Choroid plexus epithelial cell (primary cell): ENCODE measurements around the gene DIP2C.

Source experiments
- DNase-seq: peaks from one replicate; pipeline ENCODE4 v3.0.0-alpha.2; 2010; ENCODE audit warnings: low read depth
- H3K4me3 ChIP-seq: 2 replicates; pipeline ENCODE4 v1.5.1; 2011; ENCODE audit warnings: low read depth, mild to moderate bottlenecking, control low read depth, low read length, moderate library complexity
- CTCF ChIP-seq: conservative IDR thresholded peaks from 2 replicates; pipeline ENCODE4 v1.5.1; 2011; ENCODE audit warnings: low read depth, mild to moderate bottlenecking, control low read depth, inconsistent platforms, low read length, moderate library complexity

The DIP2C gene

GRCh38 chr10:727162-727790 lies 37.8 kb upstream of the DIP2C start:
- TF ChIP-seq CTCF: no peak
- DNase-seq: no peak
- no peak overlapping the region for H3K4me3 ChIP-seq

- no peak for TF ChIP-seq CTCF
- H3K4me3 ChIP-seq: no peak overlapping the region
Measured at GRCh38 chr10:725786-726185, 36.3 kb upstream of the DIP2C start.

GRCh38 chr10:725302-725701 lies 35.8 kb upstream of the DIP2C start:
- no peak overlapping the region for H3K4me3 ChIP-seq
- DNase-seq: no peak
- TF ChIP-seq CTCF: no peak

More at GRCh38 chr10:725786-726185, 36.3 kb upstream of the DIP2C start:
- DNase-seq: no peak

- no peak for DNase-seq
- no peak overlapping the region for H3K4me3 ChIP-seq
- TF ChIP-seq CTCF: no peak
Measured at GRCh38 chr10:723973-724372, 34.5 kb upstream of the DIP2C start.

- no peak for DNase-seq
- TF ChIP-seq CTCF: no peak
- no peak overlapping the region for H3K4me3 ChIP-seq
Measured at GRCh38 chr10:722281-723060, 33.0 kb upstream of the DIP2C start.

- no peak for DNase-seq
- H3K4me3 ChIP-seq: no peak overlapping the region
- TF ChIP-seq CTCF: no peak
Measured at GRCh38 chr10:718143-718700, 28.8 kb upstream of the DIP2C start.

GRCh38 chr10:717458-717857 lies 28.0 kb upstream of the DIP2C start:
- DNase-seq: no peak
- no peak for TF ChIP-seq CTCF
- no peak overlapping the region for H3K4me3 ChIP-seq
